ENCODE data around the gene RPA3. TPM values are rescaled to one million over a fixed set of nuclear protein-coding genes. Genes with fewer than 3 reads are reported as not detected.

RPA3 gene
- total and polyA plus RNA-seq, 9 of the 15 experiments (the other 6 are each of a cell fraction or from before 2014, with no cell fraction given): 68.5 to 265 (median 125) TPM

GRCh38 chr7:7653593-7654187 is 64.7 kb downstream of the RPA3 start (continued):
- TF ChIP-seq SAP30 (IDR thresholded peaks at IDR 0.05; ENCODE audit: borderline replicate concordance, insufficient read depth, low read depth, low read length, poor library complexity, severe bottlenecking) (no peak), EP400 (IDR thresholded peaks at IDR 0.05) (no peak), HMG20A (CRISPR knock-in tag; conservative IDR thresholded peaks at IDR 0.05) (no peak), ATF3 (IDR thresholded peaks at IDR 0.05) (no peak), ATF3 (CRISPR knock-in tag; conservative IDR thresholded peaks at IDR 0.05) (no peak), HLTF (IDR thresholded peaks at IDR 0.05) (no peak), CTCF (IDR thresholded peaks at IDR 0.05 in 2 of 3, conservative IDR thresholded peaks at IDR 0.05 in 1 of 3; ENCODE audit: insufficient read depth in 2 of 3, low read depth in 1 of 3, low read length in 3 of 3) (peak; percentile 67 to 72 (median 71)), POLR2G (IDR thresholded peaks at IDR 0.05; ENCODE audit: low read depth, low read length) (no peak), ASH1L (IDR thresholded peaks at IDR 0.05; ENCODE audit: borderline replicate concordance, low read depth, partially characterized antibody) (no peak), CLOCK (CRISPR knock-in tag; IDR thresholded peaks at IDR 0.05; ENCODE audit: borderline replicate concordance) (no peak), ZFP30 (CRISPR knock-in tag; IDR thresholded peaks at IDR 0.05; ENCODE audit: borderline replicate concordance) (no peak), PATZ1 (CRISPR knock-in tag; IDR thresholded peaks at IDR 0.05; ENCODE audit: borderline replicate concordance) (no peak), CEBPB (tag; IDR thresholded peaks at IDR 0.05) (peak; percentile 79), ZBTB5 (IDR thresholded peaks at IDR 0.05) (no peak)
